A673 (cell line): Measurements from ENCODE around the gene GRAMD1A.

Experiments used
- CTCF ChIP-seq: fragments of 300-800, 200-600 bp; sonication (generic); conservative IDR thresholded peaks from 2 replicates; pipeline ENCODE4 v1.5.1; 2017; ENCODE audit warnings: low read depth, mild to moderate bottlenecking, antibody characterized with exemption, low read length, moderate library complexity, mixed read lengths
- EZH2 ChIP-seq: fragments of 200-600 bp; sonication (generic); IDR thresholded peaks from 2 replicates; pipeline ENCODE4 v1.6.1; 2017; ENCODE audit warnings: borderline replicate concordance, low read depth, mild to moderate bottlenecking, mixed read lengths, antibody characterized with exemption, low read length; ENCODE audit not compliant: poor library complexity, severe bottlenecking

GRCh38 chr19:35042056-35042730 is 42.1 kb downstream of the GRAMD1A start:
- no peak for TF ChIP-seq CTCF
- TF ChIP-seq EZH2, result no peak
